Astrocyte of the spinal cord (primary cell): ENCODE data around the gene MEIOSIN.

Source experiments
- DNase-seq: peaks from one replicate; pipeline ENCODE4 v3.0.0; 2011; ENCODE audit warnings: low read depth, low spot score
- H3K4me3 ChIP-seq: 2 replicates; pipeline ENCODE4 v1.5.1; 2011; ENCODE audit warnings: low read depth, mild to moderate bottlenecking, low read length, moderate library complexity
- in situ Hi-C: cut with HindIII; loops from 2 replicates; pipeline ENCODE4 v1.10.0; 2017; ENCODE audit warnings: low sequenced_read_pairs
- TF ChIP-seq, protein P1 (sequence below): IDR thresholded peaks from 2 replicates; pipeline ENCODE4 v1.5.1; 2012; ENCODE audit warnings: low read depth, mild to moderate bottlenecking, low read length, inconsistent platforms

The MEIOSIN gene

DNA sequence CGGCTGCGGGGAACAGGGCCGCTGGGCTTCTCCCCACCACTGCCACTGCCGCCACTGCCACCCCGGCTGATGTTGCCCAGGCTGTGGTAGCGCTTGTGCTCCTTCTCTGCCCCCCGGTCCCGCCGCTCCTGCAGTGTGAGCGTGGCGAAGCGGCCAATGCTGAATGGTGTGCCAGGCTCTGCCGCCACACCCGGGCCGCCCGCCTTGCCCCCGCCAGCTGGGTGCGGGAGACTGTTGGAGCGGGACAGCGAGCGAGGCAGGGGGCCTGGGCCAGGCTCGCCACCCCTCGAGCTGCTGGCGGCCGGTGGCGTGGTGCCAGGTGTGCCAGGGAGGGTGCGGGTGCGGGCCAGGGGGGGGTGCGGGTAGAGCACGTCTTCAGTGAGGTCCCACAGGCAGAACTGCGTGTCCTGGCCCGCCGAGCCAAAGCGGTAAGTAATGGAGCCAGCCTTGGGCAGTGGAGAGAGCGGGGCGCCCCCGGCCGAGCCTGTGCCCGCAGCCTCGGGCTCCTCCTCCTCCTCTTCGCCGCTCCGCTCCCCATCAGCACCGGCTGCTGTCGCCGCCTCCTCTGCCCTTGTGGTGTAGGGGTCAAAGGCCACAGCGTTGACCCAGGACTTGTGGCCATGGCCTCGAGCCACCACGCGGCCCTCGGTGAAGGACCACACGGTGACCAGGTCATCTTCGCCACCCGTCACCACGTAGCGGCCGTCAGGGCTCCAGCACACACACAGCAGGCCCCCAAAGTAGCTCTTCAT, 52.7 kb downstream of the MEIOSIN start:
- H3K4me3 ChIP-seq, result no peak overlapping the region
- DNase-seq, result no peak
- TF ChIP-seq, protein P1, sequence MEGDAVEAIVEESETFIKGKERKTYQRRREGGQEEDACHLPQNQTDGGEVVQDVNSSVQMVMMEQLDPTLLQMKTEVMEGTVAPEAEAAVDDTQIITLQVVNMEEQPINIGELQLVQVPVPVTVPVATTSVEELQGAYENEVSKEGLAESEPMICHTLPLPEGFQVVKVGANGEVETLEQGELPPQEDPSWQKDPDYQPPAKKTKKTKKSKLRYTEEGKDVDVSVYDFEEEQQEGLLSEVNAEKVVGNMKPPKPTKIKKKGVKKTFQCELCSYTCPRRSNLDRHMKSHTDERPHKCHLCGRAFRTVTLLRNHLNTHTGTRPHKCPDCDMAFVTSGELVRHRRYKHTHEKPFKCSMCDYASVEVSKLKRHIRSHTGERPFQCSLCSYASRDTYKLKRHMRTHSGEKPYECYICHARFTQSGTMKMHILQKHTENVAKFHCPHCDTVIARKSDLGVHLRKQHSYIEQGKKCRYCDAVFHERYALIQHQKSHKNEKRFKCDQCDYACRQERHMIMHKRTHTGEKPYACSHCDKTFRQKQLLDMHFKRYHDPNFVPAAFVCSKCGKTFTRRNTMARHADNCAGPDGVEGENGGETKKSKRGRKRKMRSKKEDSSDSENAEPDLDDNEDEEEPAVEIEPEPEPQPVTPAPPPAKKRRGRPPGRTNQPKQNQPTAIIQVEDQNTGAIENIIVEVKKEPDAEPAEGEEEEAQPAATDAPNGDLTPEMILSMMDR, result no peak
- in situ Hi-C loops, result no loop called here

DNA sequence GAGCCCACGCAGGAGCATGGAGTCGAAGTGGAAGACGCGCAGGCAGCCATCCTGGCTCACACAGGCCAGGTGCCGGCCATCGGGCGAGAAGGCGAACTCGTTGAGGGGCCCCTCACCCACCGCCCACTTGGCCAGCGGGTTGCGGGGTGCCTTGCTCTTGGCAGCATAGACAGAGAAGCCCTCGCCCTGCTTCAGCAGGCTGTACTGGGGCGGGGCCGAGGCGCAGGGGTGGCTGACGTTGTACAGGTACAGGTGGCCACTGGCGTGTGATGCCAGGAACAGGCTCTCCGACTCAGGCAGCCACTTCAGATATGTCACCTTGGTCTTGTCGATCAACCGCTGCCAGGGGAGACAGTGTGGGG, 53.3 kb downstream of the MEIOSIN start:
- in situ Hi-C loops, result no loop called here
- H3K4me3 ChIP-seq, result no peak overlapping the region
- TF ChIP-seq, protein P1, result no peak
- DNase-seq, result no peak

DNA sequence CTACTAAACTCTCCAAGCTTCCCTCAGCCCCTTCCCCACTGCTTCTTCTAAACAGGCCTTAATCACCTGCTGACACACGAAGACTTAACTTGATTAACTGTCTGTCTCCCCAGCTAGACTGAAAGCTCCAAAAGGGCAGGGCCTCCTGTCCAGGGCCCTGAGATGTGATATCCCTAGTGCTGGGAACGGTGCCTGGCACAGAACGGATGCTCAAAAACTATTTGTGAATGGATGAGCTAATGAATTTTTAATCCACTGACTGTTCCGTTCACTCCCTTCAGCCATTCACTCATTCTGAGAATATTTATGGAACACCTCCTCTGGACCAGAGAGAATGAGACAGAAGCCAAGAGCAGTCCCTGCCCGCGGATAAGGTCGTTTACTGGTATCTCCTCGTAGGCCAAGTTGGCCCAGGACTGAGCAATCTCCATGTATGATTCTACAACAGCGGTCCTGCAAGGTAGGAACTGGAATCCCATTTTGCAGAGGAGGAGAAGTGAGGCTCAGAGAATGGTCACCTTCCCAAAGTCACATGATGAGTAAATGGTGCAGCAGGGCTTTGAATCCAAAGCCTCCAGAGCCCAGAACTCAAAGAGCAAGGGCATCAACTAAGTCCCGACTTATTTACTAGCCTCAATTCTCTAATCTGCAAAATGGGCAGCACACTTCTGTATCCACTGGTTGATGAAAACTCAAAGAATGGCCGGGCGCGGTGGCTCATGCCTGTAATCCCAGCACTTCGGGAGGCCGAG, 56.0 kb downstream of the MEIOSIN start:
- TF ChIP-seq, protein P1, result no peak
- in situ Hi-C loops, result no loop called here
- no peak for DNase-seq
- H3K4me3 ChIP-seq, result no peak overlapping the region

DNA sequence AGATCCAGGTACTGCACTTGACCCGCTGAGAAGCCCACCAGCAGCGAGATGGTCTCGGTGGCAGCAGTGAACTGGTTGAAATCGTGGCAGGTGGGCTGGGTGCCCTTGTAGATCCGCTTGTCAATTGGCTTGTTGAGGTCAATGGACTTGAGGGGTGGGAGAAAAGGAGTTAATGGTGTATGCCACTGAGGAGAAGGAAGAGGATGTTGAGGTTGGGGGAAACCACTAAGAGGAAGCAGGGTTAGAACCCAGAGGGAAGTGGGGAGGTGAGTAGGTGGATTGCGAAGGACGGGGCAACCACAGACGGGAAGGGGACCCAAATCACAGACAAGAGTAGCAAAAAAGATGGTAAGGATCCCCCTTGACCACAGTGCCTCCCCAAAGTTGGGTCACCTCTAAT, 57.7 kb downstream of the MEIOSIN start:
- in situ Hi-C loops, result no loop called here
- TF ChIP-seq, protein P1, result no peak
- no peak overlapping the region for H3K4me3 ChIP-seq
- DNase-seq, result no peak

DNA sequence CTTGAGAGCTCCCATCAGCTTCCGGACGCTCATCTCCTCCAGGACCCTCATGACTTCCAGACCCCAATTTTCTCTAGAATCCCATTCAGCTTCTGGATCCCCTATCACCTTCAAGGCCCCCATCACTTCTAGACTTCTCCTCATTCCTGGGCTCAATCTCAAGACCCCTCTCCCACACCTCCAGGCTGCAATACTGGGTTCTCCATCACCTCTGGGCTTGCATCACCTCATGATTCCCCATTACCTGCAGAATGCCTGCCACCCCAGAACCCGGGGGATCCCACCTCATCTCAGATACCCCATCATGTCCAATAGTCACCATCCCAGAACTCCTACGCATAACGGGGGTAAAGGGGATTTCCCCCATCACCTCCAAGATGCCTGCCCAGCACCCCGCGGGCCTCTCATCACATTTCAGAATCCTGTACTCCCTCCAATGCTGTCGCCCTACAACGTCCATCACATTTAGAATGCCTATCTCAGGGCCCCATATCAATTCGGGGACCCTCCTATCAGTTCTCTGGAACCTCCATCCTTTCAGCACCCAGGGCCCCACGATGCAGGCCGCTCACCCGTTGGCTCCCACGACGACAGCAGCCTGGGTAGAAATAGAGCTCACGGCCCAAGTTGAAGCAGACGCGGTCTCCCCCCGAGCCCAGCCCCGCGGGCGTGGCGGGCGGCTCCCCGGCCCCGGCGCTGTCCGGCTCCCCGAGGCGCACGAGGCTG, 58.7 kb downstream of the MEIOSIN start:
- TF ChIP-seq, protein P1, result no peak
- DNase-seq, result no peak
- H3K4me3 ChIP-seq, result peak overlapping the region; percentile 71
- in situ Hi-C loops, result no loop called here

DNA sequence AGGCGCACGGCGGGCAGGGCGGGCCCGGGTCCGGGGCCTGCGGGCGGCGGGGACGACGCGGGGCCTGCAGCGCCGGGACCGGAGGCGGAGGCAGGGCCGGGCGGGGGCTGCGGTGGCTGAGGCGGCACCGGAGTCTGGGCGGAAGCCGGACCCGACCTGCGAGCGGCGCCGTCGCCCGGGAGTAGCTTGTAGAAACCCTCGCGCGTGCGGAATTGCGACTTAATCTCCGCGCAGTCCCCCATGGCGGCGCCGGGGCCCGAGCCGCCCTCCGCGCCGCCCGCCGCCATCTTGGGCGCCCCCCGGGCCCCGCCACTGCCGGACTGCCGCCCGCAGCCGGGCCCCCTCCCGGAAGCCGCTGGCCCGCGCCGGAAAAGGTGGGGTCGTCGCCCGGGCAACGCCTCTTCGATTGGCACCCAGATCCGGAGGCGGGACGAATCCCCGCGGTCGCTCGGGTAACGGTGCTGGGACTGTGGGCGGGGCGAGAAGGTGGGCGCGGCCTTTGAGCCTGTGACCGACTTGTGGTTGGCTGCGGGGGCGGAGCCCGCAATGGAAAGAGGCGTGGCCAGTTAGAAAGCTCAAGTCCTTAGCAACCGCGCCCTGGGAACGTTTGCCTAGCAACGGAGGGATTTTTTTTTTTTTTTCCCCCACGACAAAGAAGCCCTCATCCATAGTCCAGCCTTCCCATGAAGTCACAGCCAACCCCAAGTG, 59.4 kb downstream of the MEIOSIN start, which contains the start of gene DMWD:
DMWD (minus strand) TSS at position 376 of the 708 bp plus-strand sequence; CDS start at position 287, 89 bp downstream.
- peak; percentile 98 for DNase-seq
- TF ChIP-seq, protein P1, result no peak
- in situ Hi-C loops, result no loop called here
- H3K4me3 ChIP-seq, result peak within 1 kb of the TSS; percentile 71
